SKM-1 treated with dmso at 0.1 percent for 144 hours (cell line): Measurements from ENCODE around the gene ITIH2.
"Not testable (repeated sequence)": the region's sequence is repeated elsewhere in the genome, so short reads cannot be mapped to it uniquely, and the experiment has no call there.

Experiments used
- DNase-seq: peaks from one replicate; lab custom pipeline; 2025; ENCODE audit not compliant: unreplicated experiment; lab: John Stamatoyannopoulos, UW

ITIH2 gene

DNA sequence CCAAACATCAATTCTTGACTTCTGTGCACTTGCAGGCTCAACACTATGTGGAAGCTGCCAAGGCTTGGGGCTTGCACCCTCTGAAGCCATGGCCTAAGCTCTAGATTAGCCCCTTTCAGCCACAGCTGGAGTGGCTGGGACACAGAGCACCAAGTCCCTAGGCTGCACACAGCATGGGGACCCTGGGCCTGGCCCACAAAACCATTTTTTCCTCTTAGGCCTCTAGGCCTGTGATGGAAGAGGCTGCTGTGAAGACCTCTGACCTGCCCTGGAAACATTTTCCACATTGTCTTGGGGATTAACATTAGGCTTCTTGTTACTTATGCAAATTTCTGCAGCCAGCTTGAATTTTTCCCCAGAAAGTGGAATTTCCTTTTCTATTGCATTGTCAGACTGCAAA, 10.7 kb upstream of the ITIH2 start:
- not testable (repeated sequence) for DNase-seq

DNA sequence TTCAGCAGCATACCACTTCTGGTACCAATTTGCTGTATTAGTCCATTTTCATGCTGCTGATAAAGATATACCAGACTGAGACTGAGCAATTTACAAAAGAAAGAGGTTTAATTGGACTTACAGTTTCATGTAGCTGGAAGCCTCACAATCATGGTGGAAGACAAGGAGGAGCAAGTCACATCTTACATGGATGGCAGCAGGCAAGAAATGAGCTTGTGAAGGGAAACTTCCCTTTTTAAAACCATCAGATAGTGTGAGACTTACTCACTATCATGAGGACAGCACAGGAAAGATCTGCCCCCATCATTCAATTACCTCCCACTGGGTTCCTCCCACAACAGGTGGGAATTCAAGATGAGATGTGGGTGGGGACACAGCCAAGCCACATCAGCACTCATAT, 9.9 kb upstream of the ITIH2 start:
- not testable (repeated sequence) for DNase-seq

GRCh38 chr10:7696545-7696944, 6.6 kb upstream of the ITIH2 start:
- DNase-seq = no peak

- no peak for DNase-seq
Measured at GRCh38 chr10:7697426-7697825, 5.7 kb upstream of the ITIH2 start.

DNA sequence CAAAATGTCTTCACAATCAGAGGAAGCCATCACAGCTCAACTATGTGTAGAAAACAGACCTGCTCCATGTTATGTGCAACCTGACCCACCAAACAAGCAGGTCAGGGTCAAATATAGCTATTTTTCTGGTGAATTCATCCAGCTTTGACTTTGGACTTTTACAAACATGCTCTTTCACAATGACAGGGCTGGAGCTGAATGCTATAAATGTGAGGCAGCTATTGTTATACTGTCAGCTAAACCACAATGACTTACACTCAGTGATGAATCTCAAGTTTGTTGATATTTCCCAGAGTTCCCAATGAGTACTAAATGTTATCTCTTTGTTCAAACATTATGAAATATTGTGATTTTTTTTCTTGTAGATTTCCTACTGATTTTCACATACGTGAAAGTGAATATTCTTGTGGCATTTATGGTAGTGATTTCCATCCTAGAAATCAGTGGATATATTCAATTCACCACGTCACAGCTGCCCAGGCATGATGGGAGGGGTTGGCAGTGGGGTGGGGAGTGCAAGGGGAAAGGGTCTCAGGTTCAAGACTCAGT, 2.5 kb upstream of the ITIH2 start:
- no peak for DNase-seq

GRCh38 chr10:7701158-7701742, 1.9 kb upstream of the ITIH2 start:
- no peak for DNase-seq

- DNase-seq = no peak
Measured at GRCh38 chr10:7702288-7702812, 766 bp upstream of the ITIH2 start.

DNA sequence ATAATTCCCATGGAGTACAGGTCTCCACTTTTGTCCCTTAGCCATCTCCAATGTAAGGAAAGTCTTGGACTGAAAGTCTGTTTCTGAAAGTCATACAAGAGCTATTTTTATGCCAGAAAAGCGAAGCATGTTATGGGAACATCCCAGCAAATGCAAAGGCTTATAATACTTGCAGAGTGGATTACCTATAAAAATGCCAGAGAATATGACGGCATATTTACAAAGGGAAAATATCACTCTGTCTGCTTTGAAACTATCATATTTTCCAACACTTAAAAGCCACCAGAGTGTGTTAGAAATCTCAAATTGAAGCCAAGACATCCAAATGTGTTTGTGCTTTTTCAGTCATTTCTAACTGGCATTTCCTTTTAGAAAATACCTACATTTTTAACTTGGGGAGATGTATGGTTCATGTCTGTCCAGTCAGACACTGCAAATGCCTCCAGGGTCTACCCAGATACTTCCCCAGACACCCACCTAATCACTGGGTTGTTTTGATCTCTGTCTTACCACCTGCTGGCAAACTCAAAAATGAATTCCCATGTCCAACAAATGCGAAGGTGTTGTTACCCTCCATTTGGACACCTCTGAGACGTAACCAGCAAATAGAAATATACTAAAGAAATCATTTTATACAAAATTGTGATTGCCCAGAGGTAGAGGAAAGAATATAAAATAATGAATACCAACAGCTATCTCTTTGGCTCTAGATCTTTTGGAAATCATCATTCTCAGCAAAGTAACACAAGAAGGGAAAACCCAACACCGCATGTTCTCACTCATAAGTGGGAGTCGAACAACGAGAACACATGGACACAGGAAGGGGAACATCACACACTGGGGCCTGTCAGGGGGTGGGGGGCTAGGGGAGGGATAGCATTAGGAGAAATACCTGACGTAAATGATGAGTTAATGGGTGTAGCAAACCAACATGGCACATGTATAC, 1.2 kb downstream of the ITIH2 start:
- DNase-seq = no peak

- no peak for DNase-seq
Measured at GRCh38 chr10:7705341-7705740, 2.2 kb downstream of the ITIH2 start.

- DNase-seq = no peak
Measured at GRCh38 chr10:7706534-7707073, 3.5 kb downstream of the ITIH2 start.

DNA sequence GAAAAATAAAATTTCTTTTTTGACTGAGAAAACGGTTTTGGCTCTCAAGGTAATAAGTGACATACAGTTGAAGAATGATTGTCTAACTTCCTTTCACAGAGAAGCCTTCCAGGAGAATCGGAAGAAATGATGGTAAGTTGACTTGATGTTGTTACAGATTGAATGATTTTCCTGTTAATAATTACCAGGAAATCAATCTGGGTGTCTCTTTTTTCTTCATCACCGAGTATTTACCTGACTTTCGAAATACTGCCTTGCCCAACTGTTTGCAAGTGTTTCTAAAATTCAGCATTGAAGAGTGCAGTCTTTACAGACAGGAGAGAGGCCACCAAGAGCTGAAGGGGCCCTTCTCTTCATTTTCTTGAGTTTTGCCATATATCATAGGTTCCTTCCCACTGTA, 4.0 kb downstream of the ITIH2 start:
- DNase-seq = no peak

GRCh38 chr10:7707858-7708622, 4.9 kb downstream of the ITIH2 start:
- peak; percentile 1 for DNase-seq

DNA sequence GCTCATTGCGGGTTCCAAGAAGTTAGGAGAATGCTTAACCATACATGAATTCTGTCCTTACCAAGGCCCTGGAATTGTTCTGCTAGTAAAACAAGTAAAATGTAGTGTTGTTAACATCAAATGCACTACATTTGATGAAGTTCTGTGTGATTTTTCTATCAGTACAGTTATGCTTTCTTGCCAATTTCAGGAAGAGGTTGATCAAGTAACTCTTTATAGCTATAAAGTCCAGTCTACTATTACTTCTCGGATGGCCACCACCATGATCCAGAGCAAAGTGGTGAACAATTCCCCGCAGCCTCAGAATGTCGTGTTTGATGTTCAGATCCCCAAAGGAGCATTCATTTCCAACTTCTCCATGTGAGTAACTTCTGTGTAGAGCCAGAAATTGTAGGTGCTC, 5.7 kb downstream of the ITIH2 start:
- DNase-seq = no peak

- DNase-seq = no peak
Measured at GRCh38 chr10:7710446-7710845, 7.3 kb downstream of the ITIH2 start.

DNA sequence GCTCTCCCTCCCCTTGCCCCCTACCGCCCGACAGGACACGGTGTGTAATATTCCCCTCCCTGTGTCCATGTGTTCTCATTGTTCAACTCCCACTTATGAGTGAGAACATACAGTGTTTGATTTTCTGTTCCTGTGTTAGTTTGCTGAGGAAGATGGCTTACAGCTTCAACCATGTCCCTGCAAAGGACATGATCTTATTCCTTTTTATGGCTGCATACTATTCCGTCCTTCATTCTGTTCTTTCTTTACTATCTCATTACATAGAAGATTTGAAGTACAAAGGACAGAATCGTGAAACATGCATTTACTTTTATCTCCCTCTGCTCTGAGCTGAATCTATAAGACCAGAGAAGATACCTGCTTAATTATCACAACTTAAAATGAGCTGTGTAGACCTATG, 8.0 kb downstream of the ITIH2 start:
- DNase-seq = not testable (repeated sequence)

- DNase-seq = no peak
Measured at GRCh38 chr10:7715515-7715914, 12.4 kb downstream of the ITIH2 start.

DNA sequence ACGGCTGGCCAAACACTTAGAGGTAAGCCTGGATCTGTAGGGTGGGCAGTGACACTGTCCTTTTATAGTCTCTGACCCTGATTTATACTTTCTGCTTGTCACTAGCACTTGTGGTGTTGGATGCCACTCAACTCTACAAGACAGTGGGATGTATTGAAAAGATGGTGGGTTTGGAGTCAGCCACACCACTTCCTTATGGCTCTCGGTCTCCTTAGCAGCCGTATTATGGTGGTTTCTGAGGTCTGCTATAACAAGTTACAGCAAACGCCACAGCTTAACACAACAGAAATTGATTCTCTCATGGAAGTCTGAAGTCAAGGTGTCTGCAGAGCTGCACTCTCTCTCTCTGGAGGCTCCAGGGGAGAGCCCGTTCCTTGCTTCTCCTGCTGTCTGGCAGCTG, 14.7 kb downstream of the ITIH2 start:
- DNase-seq = no peak

GRCh38 chr10:7718685-7719084, 15.6 kb downstream of the ITIH2 start:
- DNase-seq = no peak

DNA sequence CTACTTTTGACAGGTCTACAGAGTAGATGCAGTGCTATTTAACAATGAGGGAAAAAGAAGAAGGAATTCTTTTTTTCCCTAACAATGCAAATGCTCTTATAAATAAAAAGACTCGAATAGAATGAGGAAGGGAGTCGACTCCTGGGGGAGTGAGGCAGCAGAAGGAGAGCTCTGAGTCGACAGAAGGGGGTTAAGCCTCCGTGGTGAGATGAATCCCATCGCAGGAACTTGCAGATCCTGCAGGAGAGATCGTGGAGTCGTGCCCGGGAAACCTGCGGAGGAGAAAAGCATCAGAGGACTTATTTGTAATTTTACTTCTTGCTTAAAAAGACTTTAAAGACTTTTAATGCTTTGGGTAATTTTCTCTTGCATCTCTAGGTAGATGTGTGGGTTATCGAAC, 17.4 kb downstream of the ITIH2 start:
- DNase-seq = no peak

- no peak for DNase-seq
Measured at GRCh38 chr10:7722927-7723529, 19.9 kb downstream of the ITIH2 start.

- DNase-seq = no peak
Measured at GRCh38 chr10:7734821-7735220, 31.7 kb downstream of the ITIH2 start.
